Inflammatory macrophage treated with lipopolysaccharide for 1 hour (primary cell): ENCODE results near the gene FOLR2.
"Not testable (repeated sequence)": the region's sequence is repeated elsewhere in the genome, so short reads cannot be mapped to it uniquely, and the experiment has no call there.

Source experiments
- DNase-seq, 2 donors: peaks; one replicate each; pipeline ENCODE4 v3.0.0-alpha.2; 2020 to 2022

Gene FOLR2

GRCh38 chr11:72243173-72244059, 26.8 kb downstream of the FOLR2 start:
- DNase-seq: no peak

GRCh38 chr11:72244060-72244360, 27.4 kb downstream of the FOLR2 start, which contains the start of gene PHOX2A:
PHOX2A (minus strand) TSS chr11:72244176; CDS start chr11:72244004, 172 bp downstream.
- no peak for DNase-seq

DNA sequence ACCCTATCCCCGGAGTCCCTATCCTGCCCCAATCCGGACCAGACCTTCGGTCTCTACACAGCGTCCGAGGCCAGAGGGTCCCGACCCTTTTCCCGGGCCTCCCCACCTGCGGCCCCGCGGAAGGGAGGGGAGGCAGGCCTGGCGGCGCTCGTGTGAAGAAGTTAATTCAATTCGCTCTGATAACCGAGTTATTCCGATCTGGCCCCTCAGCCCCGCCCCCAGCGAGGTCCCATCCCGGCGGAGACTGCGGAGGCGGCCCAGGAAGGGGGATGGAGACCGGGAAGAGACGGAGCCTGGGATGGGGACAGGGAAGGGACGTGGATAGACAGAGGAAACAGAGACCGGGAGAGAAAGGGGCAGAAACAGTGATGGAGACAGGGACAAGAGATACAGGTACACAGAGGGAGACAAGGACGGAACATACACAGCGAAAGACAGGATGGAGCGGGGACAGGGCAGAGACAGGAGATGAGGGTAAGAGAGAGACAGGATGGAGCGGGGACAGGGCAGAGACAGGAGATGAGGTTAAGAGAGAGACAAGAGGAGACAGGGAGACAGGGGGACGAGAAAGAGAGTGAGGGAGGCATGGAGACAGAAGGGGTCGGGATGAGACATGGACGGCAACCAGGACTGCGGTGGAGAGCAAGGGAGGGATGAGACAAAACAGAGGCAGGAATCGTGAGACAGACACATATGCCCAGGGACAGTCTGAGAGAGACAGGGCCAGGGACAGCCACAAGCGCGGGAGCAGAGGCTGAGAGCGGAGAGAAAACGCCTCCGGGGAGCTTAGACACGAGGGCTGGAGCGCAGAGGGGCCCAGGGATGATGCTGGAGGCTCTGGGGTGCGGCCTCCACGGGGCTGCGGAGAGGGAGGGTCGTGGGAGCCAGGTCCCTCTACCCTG, 28.0 kb downstream of the FOLR2 start:
- no peak for DNase-seq

- DNase-seq: no peak
Observed at GRCh38 chr11:72245263-72245816, 28.7 kb downstream of the FOLR2 start.

GRCh38 chr11:72247584-72247983, 31.0 kb downstream of the FOLR2 start:
- DNase-seq: no peak

DNA sequence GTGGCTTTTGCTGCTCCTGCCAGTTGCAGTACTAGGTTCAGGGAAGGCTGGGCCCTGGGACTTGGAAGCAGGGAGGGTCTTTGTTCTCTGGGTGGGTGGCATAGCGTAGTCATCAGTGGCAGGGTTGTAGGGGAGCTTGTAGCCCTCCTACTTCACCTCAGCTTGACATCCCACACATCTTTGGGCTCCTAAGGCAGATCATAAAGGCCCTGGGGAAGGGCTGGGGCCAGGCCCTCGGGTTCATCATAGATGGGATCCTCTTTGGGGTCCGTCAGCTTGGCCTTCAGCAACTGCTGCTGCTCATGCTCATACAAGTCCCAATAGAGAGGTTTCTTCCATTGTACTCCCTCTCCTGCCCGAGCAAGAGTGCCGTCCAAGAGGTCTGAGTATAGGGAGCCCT, 33.4 kb downstream of the FOLR2 start:
- no peak for DNase-seq

DNA sequence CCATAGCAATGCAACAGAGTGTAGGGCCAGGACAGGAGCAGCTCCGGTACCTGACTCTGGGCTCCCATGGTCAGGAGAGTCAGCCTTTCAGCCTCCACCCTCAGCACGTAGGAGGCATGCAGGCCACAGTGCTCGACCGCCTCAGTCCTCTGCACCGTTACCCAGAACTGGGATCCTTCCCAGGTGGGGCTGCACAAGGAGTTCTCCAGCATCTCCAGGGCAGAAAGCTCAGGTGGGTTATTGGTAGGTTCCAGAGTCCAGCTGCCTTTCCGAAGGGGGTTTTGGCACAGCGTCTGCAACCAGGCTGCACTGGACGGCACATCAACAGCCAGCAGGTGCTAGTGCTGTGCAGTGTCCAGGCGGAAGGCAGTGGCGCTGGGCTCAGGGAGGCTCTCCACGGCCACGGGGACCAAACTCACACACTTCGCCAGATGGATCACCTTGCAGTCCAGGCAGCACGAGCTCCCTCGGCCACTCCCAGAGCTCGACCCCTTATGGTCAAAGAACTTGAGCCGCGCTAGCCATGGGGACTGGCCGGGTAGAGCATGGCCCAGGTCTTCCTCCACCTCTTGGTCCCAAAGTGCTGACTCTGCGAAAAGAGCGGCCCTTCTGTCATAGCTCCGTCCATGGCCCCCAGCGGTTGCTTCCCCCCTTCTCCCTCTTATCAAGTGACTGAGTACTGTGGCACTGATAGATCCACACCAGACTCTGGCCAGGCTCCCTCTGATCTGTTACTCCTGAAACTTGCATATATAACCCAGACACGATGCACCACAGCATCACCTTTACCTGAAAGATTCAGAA, 34.3 kb downstream of the FOLR2 start:
- no peak for DNase-seq

DNA sequence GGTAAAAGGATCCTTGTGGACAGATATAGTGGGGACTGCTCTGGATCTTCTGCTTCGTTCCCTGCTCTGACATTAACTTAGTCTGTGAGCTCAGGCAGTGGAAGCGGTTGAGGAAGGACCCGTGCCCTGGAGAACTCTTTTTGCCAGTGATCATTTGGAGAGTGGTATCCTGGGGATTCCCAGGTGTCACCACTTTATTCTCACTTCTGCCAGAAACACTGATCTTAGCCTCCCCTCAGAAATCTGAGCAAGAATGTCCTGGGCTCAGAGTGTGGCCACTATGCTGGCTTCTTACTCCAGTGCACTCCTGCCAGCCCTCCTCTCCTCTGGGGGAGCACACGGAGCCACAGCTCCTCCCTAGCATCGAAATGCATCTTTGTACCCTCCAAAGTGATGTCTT, 35.0 kb downstream of the FOLR2 start:
- no peak for DNase-seq

DNA sequence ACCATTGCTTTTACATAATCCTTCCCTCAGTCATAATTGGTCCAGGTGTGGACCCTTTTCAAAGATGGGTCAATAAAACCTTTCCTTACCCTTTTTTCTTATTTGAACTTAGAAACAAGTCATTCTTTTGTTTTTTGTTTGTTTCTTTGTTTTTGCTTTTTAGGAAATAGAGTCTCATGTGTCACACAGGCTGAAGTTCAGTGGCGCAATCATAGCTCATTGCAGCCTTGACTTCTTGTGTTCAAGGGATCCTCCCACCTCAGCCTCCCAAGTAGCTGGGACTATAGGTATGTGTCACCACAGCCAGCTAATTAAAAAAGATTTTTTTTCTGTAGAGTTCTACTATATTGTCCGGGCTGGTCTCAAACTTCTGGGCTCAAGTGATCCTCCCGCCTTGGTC, 36.8 kb downstream of the FOLR2 start:
- DNase-seq: no peak

DNA sequence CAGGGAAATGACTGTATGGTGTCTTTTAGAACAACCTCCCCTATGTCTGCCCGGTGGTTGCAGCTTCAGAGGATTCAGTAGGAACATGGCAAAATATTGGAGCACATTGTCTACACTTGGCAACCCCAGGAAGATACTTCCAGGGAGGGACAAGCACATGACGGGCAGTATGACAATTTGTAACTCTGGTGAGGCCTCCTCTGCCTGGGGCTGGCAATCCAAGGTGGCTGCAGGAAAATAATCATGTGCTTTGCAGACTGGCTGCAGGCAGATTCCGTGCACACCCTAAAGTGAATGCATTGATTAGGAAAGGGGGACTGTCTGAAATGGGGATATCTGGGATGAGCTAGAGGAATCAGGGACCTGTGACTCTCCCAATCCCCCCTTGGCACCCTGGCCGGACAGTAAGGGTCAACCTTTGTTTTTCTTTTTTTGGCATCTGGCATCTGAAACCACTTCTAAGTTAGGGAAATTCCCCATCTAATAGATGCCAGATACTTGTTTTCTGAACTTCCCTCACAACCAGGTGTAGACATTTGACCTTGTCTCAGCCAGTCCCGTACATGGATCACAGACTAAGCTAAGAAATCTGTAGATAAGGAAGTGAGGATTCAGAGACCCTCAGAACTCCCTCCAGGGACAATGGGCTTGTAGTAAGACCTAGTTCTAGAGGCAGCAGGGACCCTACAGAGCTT, 37.9 kb downstream of the FOLR2 start:
- DNase-seq: no peak

DNA sequence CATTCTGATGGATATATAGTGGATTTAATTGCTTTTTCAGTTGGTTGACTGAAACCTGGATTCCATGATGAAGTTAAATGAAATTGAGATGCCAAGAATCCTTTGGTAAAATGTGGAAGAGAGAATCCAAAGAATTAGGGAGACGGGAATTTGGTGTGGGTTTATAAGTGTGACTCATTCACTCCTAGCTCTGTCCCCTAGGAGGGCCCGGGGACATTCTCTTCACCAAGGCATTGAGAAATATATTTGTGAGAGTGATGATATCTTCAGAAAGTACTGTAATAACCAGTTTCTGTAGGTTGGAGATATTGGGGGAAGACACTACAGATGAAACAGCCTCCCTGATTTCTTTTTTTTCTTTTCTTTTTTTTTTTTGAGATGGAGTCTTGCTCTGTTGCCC, 41.0 kb downstream of the FOLR2 start:
- DNase-seq: no peak

DNA sequence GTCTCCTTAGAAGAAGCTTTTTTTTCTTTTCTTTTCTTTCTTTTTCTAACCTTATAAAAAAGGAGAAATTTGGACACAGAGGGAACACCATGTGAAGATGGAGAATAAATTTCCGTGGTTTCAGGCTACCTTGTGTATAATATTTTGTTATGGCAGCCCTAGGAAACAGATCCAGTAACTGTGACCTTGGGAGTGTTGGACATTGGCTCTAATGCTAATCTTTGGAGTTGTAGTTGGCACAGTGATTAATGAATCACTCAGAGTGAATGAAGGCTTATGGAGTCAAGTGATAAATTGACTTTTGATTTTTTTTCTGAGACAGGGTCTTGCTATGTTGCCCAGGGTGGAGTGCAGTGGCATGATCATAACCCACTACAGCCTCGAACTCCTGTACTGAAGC, 42.9 kb downstream of the FOLR2 start:
- DNase-seq: no peak

DNA sequence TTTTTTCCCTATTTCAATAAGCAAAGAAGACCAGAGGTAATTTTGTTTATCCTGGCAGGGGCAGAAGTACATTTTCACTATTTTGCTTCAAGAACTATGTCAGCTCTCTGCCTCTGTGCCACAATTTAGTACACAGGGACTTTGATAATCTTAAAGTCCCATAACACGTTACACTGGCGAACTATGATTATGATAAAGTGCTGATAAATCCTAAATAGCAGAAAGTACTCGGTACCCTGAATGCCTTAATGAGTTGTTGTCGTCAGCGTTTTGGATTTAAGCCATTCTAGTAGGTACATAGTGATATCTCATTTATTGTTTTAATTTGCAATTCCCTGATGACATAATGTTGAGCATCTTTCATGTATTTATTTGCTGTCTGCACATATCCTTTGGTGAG, 44.0 kb downstream of the FOLR2 start:
- DNase-seq: no peak

GRCh38 chr11:72263361-72263760, 46.8 kb downstream of the FOLR2 start:
- DNase-seq: peak; percentile 58 to 63

DNA sequence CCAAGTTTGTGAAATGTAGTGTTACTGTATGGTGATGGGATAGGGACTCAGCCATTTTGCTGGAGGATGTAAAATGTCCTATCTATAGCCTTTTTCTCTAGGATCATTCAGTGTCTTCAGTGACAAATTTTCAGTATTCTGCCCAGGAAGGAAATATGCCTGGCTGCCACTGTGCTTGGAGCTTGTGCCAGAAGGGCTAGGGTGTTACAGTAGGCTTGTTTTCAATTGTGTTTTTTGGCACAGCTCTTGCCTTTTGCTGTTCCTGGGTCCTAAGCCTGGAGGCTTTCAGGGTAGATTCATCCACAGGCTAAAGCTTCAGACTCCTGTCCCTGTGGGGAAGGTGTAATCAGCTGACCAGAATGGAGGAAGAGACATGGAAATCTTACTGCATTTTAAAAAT, 49.4 kb downstream of the FOLR2 start:
- DNase-seq: no peak

DNA sequence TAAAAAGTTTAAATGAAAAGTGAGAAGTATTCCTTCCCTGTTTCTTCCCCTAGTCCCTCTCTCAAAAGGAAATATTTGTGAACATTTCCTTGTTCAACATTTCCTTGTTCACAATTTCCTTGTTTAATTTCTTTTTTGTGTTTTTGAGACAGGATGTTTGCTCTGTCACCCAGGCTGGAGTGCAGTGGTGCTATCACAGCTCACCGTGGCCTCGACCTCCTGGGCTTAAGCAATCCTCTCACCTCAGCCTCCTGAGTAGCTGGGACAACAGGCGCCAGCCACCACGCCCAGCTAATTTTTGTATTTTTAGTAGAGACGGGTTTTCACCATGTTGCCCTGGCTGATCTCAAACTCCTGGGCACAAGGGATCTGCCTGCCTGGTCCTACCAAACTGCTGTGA, 50.4 kb downstream of the FOLR2 start:
- not testable (repeated sequence) for DNase-seq

DNA sequence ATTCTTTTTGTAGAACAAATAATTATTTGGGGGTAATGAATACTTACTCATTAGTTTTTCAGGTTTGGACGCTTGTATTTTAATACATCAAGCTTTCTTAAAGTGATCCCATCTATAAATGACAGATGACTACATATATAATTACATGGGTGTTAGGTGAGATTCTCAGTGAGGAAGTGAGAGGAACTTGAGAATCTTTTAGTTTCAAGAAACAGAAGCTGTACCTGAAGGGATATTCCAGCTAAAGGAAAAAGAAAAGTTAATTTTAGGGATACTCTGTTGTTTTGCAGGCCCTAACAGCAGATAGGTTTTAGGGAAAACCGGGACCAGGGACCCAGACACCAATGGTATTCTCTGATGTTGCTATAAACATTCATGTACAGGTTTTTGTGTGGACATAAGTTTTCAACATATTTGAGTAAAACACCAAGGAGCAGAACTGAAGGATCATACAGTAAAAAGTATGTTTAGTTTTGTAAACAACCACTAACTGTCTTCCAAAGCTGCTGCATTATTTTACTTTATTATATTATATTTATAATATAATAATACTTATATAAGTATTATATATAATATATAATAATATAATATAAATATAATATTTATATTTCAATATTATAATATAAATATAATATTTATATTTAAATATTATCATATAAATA, 51.5 kb downstream of the FOLR2 start:
- no peak for DNase-seq
